Spinal cord (tissue), 10 donors: ENCODE data around the gene NBPF9. TPM values are rescaled to one million over a fixed set of nuclear protein-coding genes. Genes with fewer than 3 reads are reported as not detected.
"Not testable (repeated sequence)": the region's sequence is repeated elsewhere in the genome, so short reads cannot be mapped to it uniquely, and the experiment has no call there.

ENCODE experiments used
- DNase-seq, 6 donors: peaks; one replicate each; pipeline versions ENCODE4 v3.0.0 to v3.0.0-alpha.2; 2013 to 2015; ENCODE audit warnings: low spot score in 6 of 6, low read depth in 4 of 6
- H3K27ac ChIP-seq: one replicate; pipeline ENCODE4 v1.5.1; 2013; ENCODE audit warnings: low read depth, low read length, control low read depth
- H3K27me3 ChIP-seq: one replicate; pipeline ENCODE4 v1.6.1; 2013; ENCODE audit warnings: low read length; ENCODE audit not compliant: control insufficient read depth, insufficient read depth
- H3K36me3 ChIP-seq: one replicate; pipeline ENCODE4 v1.6.1; 2013; ENCODE audit warnings: low read length; ENCODE audit not compliant: control insufficient read depth, insufficient read depth
- H3K4me1 ChIP-seq: one replicate; pipeline ENCODE4 v1.6.1; 2013; ENCODE audit warnings: low read length; ENCODE audit not compliant: control insufficient read depth, insufficient read depth
- H3K4me3 ChIP-seq: one replicate; pipeline ENCODE4 v1.5.1; 2013; ENCODE audit warnings: low read depth, low read length, control low read depth
- H3K9me3 ChIP-seq: one replicate; pipeline ENCODE4 v1.6.1; 2013; ENCODE audit warnings: low read length; ENCODE audit not compliant: control insufficient read depth, insufficient read depth
- WGBS: methylation state at CpG from one replicate; pipeline ENCODE4 v1.1.5; 2013; ENCODE audit warnings: missing lambda C conversion rate; ENCODE audit not compliant: insufficient coverage; 5-methylcytosine and 5-hydroxymethylcytosine counted together
- polyA plus RNA-seq, 2 donors: library from polyadenylated mRNA; unstranded; fragments of 120-200 nt; gene quantifications; one replicate each; pipeline ENCODE4 v1.2.1, GENCODE V29; 2013; ENCODE audit not compliant: insufficient read length in 2 of 2
- total RNA-seq, 2 donors: library from RNA; depleted of rRNA in 1 of 2; stranded (reverse); fragments of 120-200 nt in 1 of 2; fragments of >200 nt in 1 of 2; gene quantifications; one replicate each; pipeline versions ENCODE4 v1.2.3 to v1.2.4, GENCODE V29; 2013 to 2014
- donor health status: healthy.

Gene NBPF9
- total and polyA plus RNA-seq, 4 donors, result 16.9 to 50.0 (median 28.8) TPM

DNA sequence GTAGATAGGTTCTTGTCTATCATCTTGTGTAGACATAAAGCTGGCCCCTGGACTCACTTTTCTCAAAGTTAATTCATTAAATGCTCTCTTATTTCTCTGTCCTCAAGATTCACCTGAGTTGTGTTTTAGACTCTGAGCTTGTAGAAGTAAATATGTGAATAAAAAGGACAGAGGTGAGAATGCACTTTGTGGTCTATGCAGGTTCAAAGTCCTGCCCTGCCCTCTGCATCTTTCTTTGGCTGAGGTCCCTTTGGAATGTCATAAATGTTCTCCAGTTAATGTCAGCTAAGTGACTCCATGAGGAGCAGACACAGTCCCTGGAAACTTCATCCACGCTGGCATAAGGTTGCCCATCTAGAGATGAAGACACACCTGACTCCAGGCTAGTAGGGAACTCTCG lies 7.0 kb upstream of the NBPF9 start:
- not testable (repeated sequence) for H3K36me3 ChIP-seq

GRCh38 chr1:149102574-149102973 lies 777 bp downstream of the NBPF9 start:
- not testable (repeated sequence) for H3K27ac ChIP-seq, H3K9me3 ChIP-seq, H3K36me3 ChIP-seq, H3K27me3 ChIP-seq, DNase-seq, H3K4me3 ChIP-seq, H3K4me1 ChIP-seq
- WGBS, result no CpG with 5 or more reads among the region's 16 CpGs

More for the DNA sequence above, 7.0 kb upstream of the NBPF9 start:
- not testable (repeated sequence) for H3K4me1 ChIP-seq, DNase-seq, H3K27ac ChIP-seq, H3K4me3 ChIP-seq, H3K9me3 ChIP-seq, H3K27me3 ChIP-seq
- no CpG with 5 or more reads among the region's 2 CpGs for WGBS

DNA sequence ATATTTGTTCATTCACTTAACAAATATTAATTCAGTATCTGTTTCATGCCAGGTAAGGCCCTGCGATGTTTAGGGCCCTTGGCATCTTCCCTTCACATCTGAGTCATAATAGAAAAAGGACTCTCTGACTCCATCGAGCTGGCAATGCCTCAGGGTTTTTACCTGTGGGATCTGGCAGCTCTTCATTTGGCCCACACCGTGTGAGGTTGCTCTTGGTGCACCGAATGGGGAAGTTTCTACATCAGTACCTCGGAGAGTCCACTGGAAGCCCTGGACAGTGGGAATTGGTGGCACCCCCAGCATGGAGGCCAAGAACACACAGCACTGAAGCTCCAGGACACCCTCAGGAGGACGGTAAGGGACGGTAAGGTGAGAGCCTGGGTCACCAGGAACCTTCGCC lies 5.1 kb downstream of the NBPF9 start:
- H3K4me1 ChIP-seq, H3K27ac ChIP-seq, H3K4me3 ChIP-seq, H3K27me3 ChIP-seq, DNase-seq, H3K36me3 ChIP-seq, H3K9me3 ChIP-seq: not testable (repeated sequence)
- WGBS, result no CpG with 5 or more reads among the region's 8 CpGs

GRCh38 chr1:149093155-149093554 lies 10.2 kb downstream of the NBPF9 start:
- 55% methylated on average over 3 of the region's 6 CpGs for WGBS
- DNase-seq, H3K4me3 ChIP-seq, H3K9me3 ChIP-seq, H3K27me3 ChIP-seq, H3K36me3 ChIP-seq, H3K27ac ChIP-seq, H3K4me1 ChIP-seq: not testable (repeated sequence)

DNA sequence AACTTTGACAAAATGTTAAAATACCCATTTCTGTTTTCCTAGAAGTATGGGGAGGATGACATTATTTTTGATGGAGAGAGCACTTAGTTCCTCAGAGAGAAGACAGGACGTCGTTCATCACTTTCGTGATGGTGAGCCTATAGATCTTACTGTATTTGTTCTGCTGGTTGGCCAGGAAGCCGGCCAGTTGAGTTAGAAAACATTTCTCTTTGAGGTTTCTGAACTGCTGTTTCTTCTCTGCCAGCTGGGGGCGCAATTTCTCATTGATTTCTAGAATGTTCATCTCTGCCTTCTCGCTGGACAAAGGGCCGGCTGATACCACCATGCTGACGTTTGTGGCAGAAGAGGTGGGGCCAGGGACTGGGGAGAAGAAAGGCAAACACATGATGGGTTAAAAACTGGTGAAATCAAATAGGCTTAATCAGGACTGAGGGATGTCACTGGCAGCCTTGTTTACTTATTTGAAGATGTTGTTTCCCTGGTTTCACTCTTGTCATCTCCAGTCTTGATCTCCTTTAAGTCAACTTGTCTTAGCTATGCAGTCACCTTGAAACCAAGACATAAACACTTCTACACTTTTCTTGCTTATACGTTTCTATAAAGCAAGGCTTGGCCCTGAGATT lies 27.7 kb downstream of the NBPF9 start:
- H3K4me1 ChIP-seq, H3K27me3 ChIP-seq, H3K36me3 ChIP-seq, H3K9me3 ChIP-seq, DNase-seq, H3K27ac ChIP-seq, H3K4me3 ChIP-seq: not testable (repeated sequence)
- WGBS, result no CpG with 5 or more reads among the region's 9 CpGs

- H3K36me3 ChIP-seq, H3K27ac ChIP-seq, H3K27me3 ChIP-seq, H3K9me3 ChIP-seq, H3K4me1 ChIP-seq, DNase-seq, H3K4me3 ChIP-seq: not testable (repeated sequence)
- WGBS, result no CpG with 5 or more reads among the region's 3 CpGs
Measured at GRCh38 chr1:149064611-149065010, 38.7 kb downstream of the NBPF9 start.

- not testable (repeated sequence) for H3K4me1 ChIP-seq, H3K27ac ChIP-seq, DNase-seq, H3K27me3 ChIP-seq, H3K4me3 ChIP-seq, H3K9me3 ChIP-seq, H3K36me3 ChIP-seq
- no CpG with 5 or more reads among the region's 4 CpGs for WGBS
Measured at GRCh38 chr1:149043056-149043455, 60.3 kb downstream of the NBPF9 start.

DNA sequence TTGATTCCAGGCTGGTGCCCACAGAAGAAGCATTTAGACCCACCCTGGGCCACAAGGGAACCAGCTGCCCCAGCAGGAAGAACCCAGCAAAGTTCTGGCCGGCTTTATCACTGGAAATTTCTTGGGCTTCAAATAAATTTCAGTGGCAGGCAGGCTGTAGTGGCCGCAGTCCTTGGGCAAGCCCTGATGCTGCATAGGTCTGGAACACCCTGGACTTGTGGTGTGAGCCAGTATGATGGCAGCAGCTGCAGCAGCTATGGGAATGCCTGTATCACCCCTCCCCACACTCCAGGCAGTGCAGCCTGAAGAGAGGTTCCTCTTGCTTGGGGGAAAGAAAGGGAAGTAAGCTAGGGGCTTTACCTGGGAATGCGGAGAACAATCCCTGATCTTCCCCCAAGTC lies 69.4 kb downstream of the NBPF9 start:
- not testable (repeated sequence) for H3K36me3 ChIP-seq, H3K27ac ChIP-seq, H3K4me3 ChIP-seq, H3K9me3 ChIP-seq, H3K27me3 ChIP-seq, DNase-seq, H3K4me1 ChIP-seq
- WGBS, result no CpG with 5 or more reads among the region's 3 CpGs

- H3K4me1 ChIP-seq, H3K27me3 ChIP-seq, H3K36me3 ChIP-seq, H3K9me3 ChIP-seq, DNase-seq, H3K4me3 ChIP-seq, H3K27ac ChIP-seq: not testable (repeated sequence)
- no CpG with 5 or more reads among the region's 3 CpGs for WGBS
Measured at GRCh38 chr1:149024327-149024726, 79.0 kb downstream of the NBPF9 start.

- no CpG with 5 or more reads among the region's 3 CpGs for WGBS
- H3K4me1 ChIP-seq, H3K9me3 ChIP-seq, H3K27me3 ChIP-seq, H3K27ac ChIP-seq, DNase-seq, H3K36me3 ChIP-seq, H3K4me3 ChIP-seq: not testable (repeated sequence)
Measured at GRCh38 chr1:149018577-149018976, 84.8 kb downstream of the NBPF9 start.
